IPS-18c (cell line): ENCODE measurements around the gene CD34.

Experiments used
- H3K4me3 ChIP-seq: 2 replicates; pipeline ENCODE4 v1.7.0; 2013; ENCODE audit warnings: low read depth, mild to moderate bottlenecking, low read length, moderate library complexity; ENCODE audit not compliant: insufficient read depth
- H3K9me3 ChIP-seq: one replicate; pipeline ENCODE4 v1.6.1; 2013; ENCODE audit warnings: mild to moderate bottlenecking, low read length, moderate library complexity; ENCODE audit not compliant: control insufficient read depth, insufficient read depth

The CD34 gene

DNA sequence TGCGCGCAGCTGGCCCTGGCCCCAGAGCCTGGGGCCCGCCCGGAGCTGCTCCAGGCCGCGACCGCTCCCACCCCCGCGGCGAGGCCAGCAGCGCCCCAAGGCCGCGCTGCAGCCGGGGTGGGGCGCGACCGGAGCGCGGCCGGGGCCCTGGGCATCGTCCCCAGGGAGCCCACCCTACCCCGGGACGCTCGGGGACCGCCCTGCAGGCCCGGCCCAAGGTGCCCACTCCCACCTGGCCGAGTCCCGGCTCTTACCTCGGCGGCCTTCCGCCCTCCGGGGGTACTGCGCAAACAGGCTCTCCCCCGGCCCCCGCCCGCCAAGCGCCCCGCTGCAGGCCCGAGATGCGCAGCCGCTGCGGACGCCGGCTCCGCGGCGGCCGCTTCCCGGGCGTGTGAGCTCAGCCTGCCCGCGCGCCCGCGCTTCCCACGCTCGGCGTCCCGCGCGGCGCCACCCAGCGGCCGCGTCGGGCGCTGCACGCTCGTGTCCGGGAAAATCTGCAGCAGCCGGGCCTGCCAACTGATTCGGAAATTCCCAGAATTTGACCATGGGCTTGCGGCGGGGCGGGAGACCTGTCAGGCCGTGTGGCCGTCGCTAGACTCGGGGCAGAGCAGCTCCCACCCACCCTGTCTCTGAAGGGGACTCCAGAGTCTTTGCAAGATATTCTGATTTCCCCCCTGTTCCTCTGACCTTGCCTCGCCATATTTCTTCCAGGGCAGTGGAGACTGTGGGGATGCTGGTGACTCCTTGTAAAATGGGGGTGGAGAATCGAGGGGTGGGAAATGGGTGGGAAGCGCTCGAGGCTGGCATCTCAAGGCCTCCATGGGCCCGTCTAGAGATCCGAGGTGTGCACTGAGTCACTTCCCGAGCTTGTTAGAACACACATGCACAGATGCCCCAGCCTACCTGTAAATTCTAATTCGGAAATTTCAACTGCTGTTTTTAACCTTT is 41.9 kb downstream of the CD34 start:
- Histone ChIP-seq H3K4me3 (peak overlapping the region; percentile 64; the same call in 1 of the 2 replicates), H3K9me3 (no peaks in the 10 kb centered on the region)

GRCh38 chr1:207868251-207868773 is 42.6 kb downstream of the CD34 start:
- H3K4me3 ChIP-seq: peak overlapping the region; percentile 64; the same call in 1 of the 2 replicates
- H3K9me3 ChIP-seq: no peaks in the 10 kb centered on the region

DNA sequence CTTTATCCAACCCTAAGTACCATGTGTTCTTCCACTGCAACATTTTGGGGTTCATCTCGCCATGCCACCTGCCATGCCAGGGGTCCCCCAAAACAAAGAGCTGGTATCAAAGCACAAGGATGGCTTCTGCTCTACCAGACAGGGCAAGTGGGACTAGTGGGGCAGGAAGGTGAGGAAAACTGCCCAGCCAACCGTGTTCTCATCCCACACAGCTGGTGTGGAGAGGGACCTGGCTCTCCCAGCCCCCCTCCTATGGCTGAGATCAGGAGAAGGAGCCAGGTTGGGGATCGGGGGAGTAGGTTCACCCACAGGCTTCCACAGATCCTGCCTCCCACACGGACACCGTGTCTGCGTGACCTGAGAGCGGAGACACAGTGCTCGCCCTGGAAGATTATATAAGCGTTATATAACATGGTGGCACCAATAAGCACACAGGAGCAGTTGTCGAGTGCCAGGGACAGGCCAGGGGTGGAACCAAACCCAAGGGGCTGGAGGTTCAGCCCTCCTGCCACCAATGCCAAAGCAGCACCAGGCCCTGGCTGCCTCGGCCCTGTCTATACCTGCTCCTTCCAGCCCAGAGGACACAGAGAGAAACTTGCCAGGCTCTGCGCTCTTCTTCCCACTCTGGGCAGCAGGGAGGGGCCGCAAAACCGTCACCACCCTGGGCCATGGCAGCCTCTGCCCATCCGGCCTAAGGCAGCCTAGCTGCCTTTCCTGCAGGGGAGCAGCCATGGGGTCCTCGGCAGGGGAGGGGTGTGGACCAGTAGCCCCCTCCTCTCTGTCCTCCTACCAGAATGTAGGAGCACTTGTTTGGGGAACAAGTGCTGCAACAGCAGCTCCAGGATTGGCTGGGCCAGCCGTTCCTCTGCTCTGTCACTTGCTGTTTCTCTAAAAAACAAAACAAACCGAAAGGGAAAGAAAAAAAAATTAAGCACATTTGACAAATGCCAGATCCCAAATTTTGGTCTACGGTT is 43.5 kb downstream of the CD34 start:
- Histone ChIP-seq H3K4me3 (no peak overlapping the region), H3K9me3 (no peaks in the 10 kb centered on the region)

- Histone ChIP-seq H3K9me3 (no peaks in the 10 kb centered on the region), H3K4me3 (no peak overlapping the region)
These were observed 44.3 kb downstream of the CD34 start for GRCh38 chr1:207866471-207867135.

- Histone ChIP-seq H3K9me3 (no peaks in the 10 kb centered on the region), H3K4me3 (no peak overlapping the region)
These were observed 46.9 kb downstream of the CD34 start for GRCh38 chr1:207863893-207864535.

- no peak overlapping the region for H3K4me3 ChIP-seq
- no peaks in the 10 kb centered on the region for H3K9me3 ChIP-seq
These were observed 48.6 kb downstream of the CD34 start for GRCh38 chr1:207862241-207862787.

DNA sequence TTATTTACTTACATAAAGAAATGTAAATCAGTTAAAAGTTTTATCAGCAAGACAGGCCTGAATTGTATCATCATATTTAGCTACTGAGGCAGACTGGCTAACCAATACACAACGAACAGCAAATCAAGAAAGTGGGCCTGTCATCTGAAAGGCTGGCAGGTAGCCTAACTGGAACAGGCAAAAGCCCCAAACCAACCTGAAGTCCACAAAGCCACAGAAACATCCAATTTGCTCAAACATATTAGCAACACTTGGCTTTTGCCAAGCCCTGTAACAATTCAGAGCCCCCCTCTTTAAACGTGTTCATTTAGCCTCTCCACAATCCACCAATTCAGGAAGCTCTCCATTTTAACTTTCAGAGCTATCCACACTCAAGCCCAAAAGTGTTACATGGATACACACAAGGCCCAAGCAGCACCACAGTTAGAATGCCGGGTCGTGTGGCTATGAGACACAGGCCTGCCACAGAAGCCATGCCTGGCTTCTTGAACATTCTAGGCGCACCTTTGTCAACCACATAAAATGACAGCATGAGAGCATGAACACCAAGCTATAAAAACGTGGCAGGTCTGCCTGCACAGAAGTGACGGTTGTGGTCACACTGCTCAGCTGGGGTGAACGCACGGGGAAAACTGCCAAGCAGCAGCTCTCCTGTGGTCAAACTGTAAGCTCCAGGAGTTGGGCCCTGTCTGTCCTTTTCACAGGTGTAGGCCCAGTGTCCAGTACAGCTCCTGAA is 49.3 kb downstream of the CD34 start:
- no peaks in the 10 kb centered on the region for H3K9me3 ChIP-seq
- H3K4me3 ChIP-seq: no peak overlapping the region

GRCh38 chr1:207860531-207860930 is 50.4 kb downstream of the CD34 start:
- Histone ChIP-seq H3K4me3 (no peak overlapping the region), H3K9me3 (no peaks in the 10 kb centered on the region)

DNA sequence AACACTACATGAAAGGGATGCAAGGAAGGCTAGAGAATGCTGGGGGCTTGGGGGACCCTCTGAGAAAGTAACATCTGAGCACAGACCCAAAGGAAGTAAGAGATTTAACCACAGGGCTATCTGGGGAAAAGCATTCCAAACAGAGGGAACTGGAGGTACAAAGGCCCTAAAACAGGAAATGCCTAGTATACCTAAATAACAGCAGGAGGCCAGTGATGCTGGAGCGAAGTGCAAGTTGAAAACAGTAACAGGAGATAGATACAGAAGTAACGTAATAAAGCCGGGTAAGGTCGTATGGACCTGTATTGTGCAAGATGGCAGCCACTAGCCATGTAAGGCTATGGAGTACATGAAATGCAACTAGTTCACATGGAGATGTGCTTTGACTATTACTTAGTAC is 52.1 kb downstream of the CD34 start:
- Histone ChIP-seq H3K4me3 (no peak overlapping the region), H3K9me3 (no peaks in the 10 kb centered on the region)

DNA sequence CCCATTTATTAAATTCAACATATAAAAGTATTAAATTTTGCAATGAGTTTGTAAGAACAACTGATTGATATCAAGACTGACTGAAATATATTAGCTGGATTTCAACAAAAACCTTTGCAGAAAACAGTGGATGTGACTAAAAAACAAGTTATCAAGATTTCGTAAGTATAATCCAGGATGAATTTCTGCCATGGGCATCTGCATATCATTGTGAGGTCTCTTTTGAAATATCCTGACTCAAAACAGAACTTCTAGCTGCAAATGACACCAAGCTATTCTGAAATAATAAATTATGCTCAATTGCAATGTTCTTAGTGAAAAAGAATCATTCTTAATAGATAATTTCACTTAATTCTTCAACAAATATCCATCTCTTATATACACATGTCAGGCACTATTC is 52.6 kb downstream of the CD34 start:
- Histone ChIP-seq H3K4me3 (no peak overlapping the region), H3K9me3 (no peaks in the 10 kb centered on the region)

DNA sequence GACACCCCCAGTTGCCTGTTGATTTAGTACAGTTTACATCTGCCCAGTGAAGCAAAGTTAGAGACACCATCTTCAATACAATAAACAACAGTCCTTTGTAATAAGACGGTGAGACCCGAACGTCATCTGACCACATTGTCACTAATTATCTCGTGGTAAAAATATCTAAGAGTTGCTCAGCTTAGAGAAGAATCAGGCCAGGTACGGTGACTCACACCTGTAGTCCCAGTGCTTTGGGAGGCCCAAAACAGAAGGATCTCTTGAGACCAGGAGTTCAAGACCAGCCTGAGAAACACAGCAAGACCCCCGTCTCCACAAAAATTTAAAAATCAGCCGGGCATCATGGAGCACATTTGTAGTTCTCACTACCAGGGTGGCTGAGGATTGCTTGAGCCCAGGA is 53.5 kb downstream of the CD34 start:
- Histone ChIP-seq H3K4me3 (no peak overlapping the region), H3K9me3 (no peaks in the 10 kb centered on the region)

GRCh38 chr1:207856276-207857023 is 54.5 kb downstream of the CD34 start:
- H3K9me3 ChIP-seq: no peaks in the 10 kb centered on the region
- no peak overlapping the region for H3K4me3 ChIP-seq

GRCh38 chr1:207854001-207854400 is 56.9 kb downstream of the CD34 start:
- Histone ChIP-seq H3K9me3 (no peaks in the 10 kb centered on the region), H3K4me3 (no peak overlapping the region)

DNA sequence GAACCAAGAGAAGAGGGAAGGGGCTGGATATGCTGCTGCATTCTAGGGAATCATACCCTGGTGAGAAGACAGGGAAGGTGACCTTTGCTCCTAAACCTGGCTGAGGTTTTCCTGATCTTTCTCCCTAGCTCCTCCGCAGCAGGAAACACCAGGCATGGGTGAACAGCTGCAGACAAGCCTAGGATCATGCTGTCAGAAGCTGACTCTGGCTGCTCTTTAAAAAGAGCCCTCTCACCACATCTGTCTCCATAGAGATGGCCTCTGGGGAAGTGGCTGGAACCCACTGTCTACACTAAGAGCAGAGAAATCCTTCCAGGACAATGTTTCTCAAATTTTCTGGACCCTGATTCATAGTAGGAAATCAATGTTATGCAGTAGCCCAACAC is 57.6 kb downstream of the CD34 start:
- Histone ChIP-seq H3K4me3 (no peak overlapping the region), H3K9me3 (no peaks in the 10 kb centered on the region)
